Caco-2 (cell line): ENCODE measurements around the gene CECR2. TPM values are rescaled to one million over a fixed set of nuclear protein-coding genes. Genes with fewer than 3 reads are reported as not detected.

Experiments
- BruUV-seq: library from RNA; stranded (reverse); fragments of 400-500 nt; replicated peaks from 2 replicates; lab custom pipeline; 2021; lab: Mats Ljungman, UMichigan
- CTCF ChIA-PET: fragments of 300-600 bp; sonication (Branson Sonifier 250); formaldehyde crosslinking; loops from one replicate; lab custom pipeline; 2022; ENCODE audit warnings: antibody characterized with exemption; lab: Charles Lee
- POLR2A ChIA-PET: fragments of 300-600 bp; sonication (Branson Sonifier 250); formaldehyde crosslinking; loops from one replicate; lab custom pipeline; 2022; ENCODE audit warnings: antibody characterized with exemption; lab: Charles Lee
- DNase-seq, 2 experiments: peaks; one replicate each; pipeline versions ENCODE4 v3.0.0 to v3.0.0-alpha.2; 2020 to 2022
- H3K27me3 ChIP-seq: replicated peaks from 2 replicates; pipeline ENCODE4 v1.6.0; 2011; ENCODE audit warnings: low read length; ENCODE audit not compliant: control insufficient read depth, insufficient read depth
- H3K36me3 ChIP-seq: 2 replicates; pipeline ENCODE4 v1.5.1; 2011; ENCODE audit warnings: low read length; ENCODE audit not compliant: control insufficient read depth, insufficient read depth
- H3K4me1 ChIP-seq: fragments of 250-450 bp; sonication (Bioruptor Pico); 2 replicates; pipeline ENCODE4 v1.5.1; 2020; ENCODE audit warnings: mild to moderate bottlenecking
- H3K4me3 ChIP-seq: 2 replicates; pipeline ENCODE4 v1.5.1; 2011; ENCODE audit warnings: low read depth, mild to moderate bottlenecking, control low read depth, low read length
- H3K9me3 ChIP-seq: fragments of 250-450 bp; sonication (Bioruptor Pico); 2 replicates; pipeline ENCODE4 v1.5.1; 2020; ENCODE audit warnings: mild to moderate bottlenecking, moderate library complexity
- H3K27ac Mint-ChIP-seq: one replicate; pipeline ENCODE4 v1.8.0; 2022; ENCODE audit warnings: mixed read lengths; ENCODE audit not compliant: unreplicated experiment
- H3K27me3 Mint-ChIP-seq: one replicate; pipeline ENCODE4 v1.8.0; 2022; ENCODE audit warnings: mixed read lengths; ENCODE audit not compliant: insufficient read depth, unreplicated experiment
- H3K36me3 Mint-ChIP-seq: one replicate; pipeline ENCODE4 v1.8.0; 2022; ENCODE audit warnings: mild to moderate bottlenecking, mixed read lengths; ENCODE audit not compliant: insufficient read depth, unreplicated experiment
- H3K4me1 Mint-ChIP-seq: one replicate; pipeline ENCODE4 v1.8.0; 2022; ENCODE audit warnings: low read depth, mixed read lengths; ENCODE audit not compliant: unreplicated experiment
- H3K4me3 Mint-ChIP-seq: one replicate; pipeline ENCODE4 v1.8.0; 2022; ENCODE audit warnings: mild to moderate bottlenecking, moderate library complexity, mixed read lengths; ENCODE audit not compliant: unreplicated experiment
- H3K9me3 Mint-ChIP-seq: one replicate; pipeline ENCODE4 v1.8.0; 2022; ENCODE audit warnings: mixed read lengths; ENCODE audit not compliant: unreplicated experiment
- CTCF ChIP-seq, 2 experiments: fragments of 200-600 bp in 1 of 2; IDR thresholded peaks; 1 replicate in 1 of 2; 2 replicates in 1 of 2; pipeline versions ENCODE4 v1.5.1 to v1.8.0; 2011 to 2022; ENCODE audit warnings: antibody characterized with exemption in 1 of 2, control low read depth in 1 of 2, inconsistent platforms in 1 of 2, low read depth in 1 of 2, low read length in 1 of 2, mild to moderate bottlenecking in 1 of 2, moderate library complexity in 1 of 2; ENCODE audit not compliant: insufficient read depth in 1 of 2, severe bottlenecking in 1 of 2, unreplicated experiment in 1 of 2
- intact Hi-C: fragments of 100-400 bp; cut with micrococcal nuclease; formaldehyde crosslinking; loops from one replicate; pipeline ENCODE4 v1.10.0; 2022; ENCODE audit not compliant: unreplicated experiment
- total RNA-seq: library from RNA; stranded (reverse); gene quantifications from 2 replicates; pipeline ENCODE4 v1.2.3, GENCODE V29; 2022

The CECR2 gene
- total RNA-seq, 1 experiment from 2014 or later, result 1.1 TPM

- BruUV-seq, result no TSS peak
- intact Hi-C loops, result no loop called here
- TF ChIP-seq CTCF (IDR thresholded peaks at IDR 0.05; ENCODE audit: insufficient read depth in 1 of 2, low read depth in 1 of 2, low read length in 1 of 2, severe bottlenecking in 1 of 2, unreplicated experiment in 1 of 2), result no peak
- POLR2A ChIA-PET, result no interaction called here
- no peaks in the 10 kb centered on the region for H3K36me3 Mint-ChIP-seq
- Histone ChIP-seq H3K27me3 (no peaks in the 10 kb centered on the region), H3K4me3 (no peak overlapping the region), H3K9me3 (no peaks in the 10 kb centered on the region), H3K4me1 (no peaks in the 10 kb centered on the region; the same call in 1 of the 2 replicates), H3K36me3 (no peaks in the 10 kb centered on the region)
- H3K9me3 Mint-ChIP-seq, result no peaks in the 10 kb centered on the region
- no peak for DNase-seq
- no peaks in the 10 kb centered on the region for H3K27me3 Mint-ChIP-seq
- H3K4me1 Mint-ChIP-seq, result peaks cover 6% of the 10 kb centered on the region
- H3K4me3 Mint-ChIP-seq, result no peak overlapping the region
- CTCF ChIA-PET, result interaction anchor here (1.3 kb wide), 1 partner anchor 23 kb away, joined by 6 read pairs; no protein-coding TSS in a partner anchor
- no peak overlapping the region for H3K27ac Mint-ChIP-seq
These were observed 211.8 kb downstream of the CECR2 start for GRCh38 chr22:17581056-17581455.

GRCh38 chr22:17581631-17582030, 212.4 kb downstream of the CECR2 start:
- H3K9me3 ChIP-seq, result no peaks in the 10 kb centered on the region
- no TSS peak for BruUV-seq
- Mint-ChIP-seq H3K27me3 (no peaks in the 10 kb centered on the region), H3K27ac (no peak overlapping the region), H3K4me1 (peaks cover 6% of the 10 kb centered on the region), H3K9me3 (no peaks in the 10 kb centered on the region), H3K4me3 (no peak overlapping the region), H3K36me3 (no peaks in the 10 kb centered on the region)
- H3K27me3 ChIP-seq, result no peaks in the 10 kb centered on the region
- ChIA-PET POLR2A (no interaction called here), CTCF (no interaction called here)
- no peak for TF ChIP-seq CTCF (IDR thresholded peaks at IDR 0.05; ENCODE audit: insufficient read depth in 1 of 2, low read depth in 1 of 2, low read length in 1 of 2, severe bottlenecking in 1 of 2, unreplicated experiment in 1 of 2)
- intact Hi-C loops, result no loop called here
- DNase-seq, result no peak
- no peak overlapping the region for H3K4me3 ChIP-seq
- H3K36me3 ChIP-seq, result no peaks in the 10 kb centered on the region
- no peaks in the 10 kb centered on the region; the same call in 1 of the 2 replicates for H3K4me1 ChIP-seq

- ChIA-PET POLR2A (no interaction called here), CTCF (no interaction called here)
- Histone ChIP-seq H3K4me3 (no peak overlapping the region), H3K9me3 (no peaks in the 10 kb centered on the region), H3K27me3 (no peaks in the 10 kb centered on the region), H3K4me1 (no peaks in the 10 kb centered on the region; the same call in 1 of the 2 replicates), H3K36me3 (no peaks in the 10 kb centered on the region)
- H3K4me3 Mint-ChIP-seq, result no peak overlapping the region
- H3K27ac Mint-ChIP-seq, result no peak overlapping the region
- intact Hi-C loops, result no loop called here
- TF ChIP-seq CTCF (IDR thresholded peaks at IDR 0.05; ENCODE audit: insufficient read depth in 1 of 2, low read depth in 1 of 2, low read length in 1 of 2, severe bottlenecking in 1 of 2, unreplicated experiment in 1 of 2), result no peak
- no peak for DNase-seq
- no peaks in the 10 kb centered on the region for H3K27me3 Mint-ChIP-seq
- peaks cover 6% of the 10 kb centered on the region for H3K4me1 Mint-ChIP-seq
- no peaks in the 10 kb centered on the region for H3K36me3 Mint-ChIP-seq
- no peaks in the 10 kb centered on the region for H3K9me3 Mint-ChIP-seq
- BruUV-seq, result no TSS peak
These were observed 213.9 kb downstream of the CECR2 start for GRCh38 chr22:17583151-17583550.
